ENCODE data around the gene KDM6A.
A peak's percentile ranks its signal among the peaks of the same experiment; 100 is the strongest.
"Not testable (repeated sequence)": the region's sequence is repeated elsewhere in the genome, so short reads cannot be mapped to it uniquely, and the experiment has no call there.

Gene KDM6A

DNA sequence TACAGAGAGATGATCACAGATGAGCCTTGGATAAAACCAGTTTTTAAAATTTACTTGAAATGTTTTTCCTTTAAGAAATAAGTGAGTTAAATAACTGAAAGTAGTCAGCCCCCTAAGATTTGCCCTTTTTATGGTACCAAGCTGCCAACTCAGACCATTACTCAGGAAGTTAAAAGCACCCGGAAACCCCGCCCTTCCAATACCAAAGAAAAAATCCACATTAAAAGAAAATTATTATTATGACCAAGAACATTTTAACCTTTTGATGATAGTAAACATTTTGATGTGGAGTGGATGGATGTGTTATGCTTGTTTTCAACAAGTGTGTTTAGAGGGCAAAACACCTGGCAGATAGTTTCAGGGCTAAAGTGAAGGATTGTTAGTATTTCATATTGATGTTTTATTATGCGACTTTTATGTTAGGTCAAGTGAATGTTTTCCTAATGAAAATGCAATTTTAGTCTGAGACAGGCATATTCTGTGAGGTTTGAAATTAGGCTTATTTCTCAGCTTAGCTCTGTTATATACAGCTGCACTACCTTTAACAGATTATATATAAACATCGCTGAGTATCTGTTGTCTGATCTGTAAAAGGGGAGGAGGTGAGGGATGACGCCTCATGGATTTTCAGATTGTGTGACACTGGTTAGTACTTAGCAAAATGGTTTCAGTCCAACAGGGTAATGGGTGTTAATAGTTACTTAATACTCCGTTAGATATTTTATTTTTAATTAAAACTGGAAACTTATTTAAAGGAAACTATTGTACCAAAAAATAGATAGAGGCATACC, 89.0 kb downstream of the KDM6A start:
- DNase-seq (ENCODE audit: low read depth) = no peak

DNA sequence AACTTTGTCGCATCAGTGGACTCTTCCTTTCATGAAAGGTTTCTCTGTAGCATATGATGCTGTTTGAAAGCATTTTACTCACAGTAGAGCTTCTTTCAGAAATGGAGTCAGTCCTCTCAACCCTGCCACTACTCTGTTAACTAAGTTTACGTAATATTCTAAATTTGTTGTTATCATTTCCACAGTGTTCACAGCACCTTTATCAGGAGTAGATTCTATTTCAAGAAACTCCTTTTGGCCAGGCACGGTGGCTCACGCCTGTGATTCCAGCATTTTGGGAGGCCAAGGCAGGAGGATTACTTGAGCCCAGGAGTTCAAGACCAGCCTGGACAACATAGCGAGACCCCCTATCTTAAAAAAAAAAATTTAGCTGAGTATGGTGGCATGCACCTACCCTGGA, 90.0 kb downstream of the KDM6A start:
- no peak for DNase-seq (ENCODE audit: low read depth)

DNA sequence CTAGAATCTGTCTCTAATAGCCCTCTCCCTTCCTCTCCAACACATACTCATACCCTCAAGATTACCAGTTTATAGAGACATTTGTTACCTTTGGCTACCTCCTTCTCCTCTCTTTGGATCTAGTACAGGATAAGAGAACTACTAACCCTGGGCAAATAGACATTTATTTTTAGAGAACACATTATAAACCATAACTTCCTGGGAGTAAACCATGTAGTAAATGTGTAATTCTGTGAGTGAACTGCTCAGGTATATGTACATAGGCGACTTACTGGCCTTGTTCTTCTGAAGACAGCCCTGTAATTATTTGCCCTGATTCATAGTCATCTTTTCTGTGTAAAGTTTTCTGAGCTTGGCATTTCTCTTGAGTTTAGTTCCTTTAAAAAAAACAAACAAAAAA, 94.2 kb downstream of the KDM6A start:
- DNase-seq (ENCODE audit: low read depth) = no peak

DNA sequence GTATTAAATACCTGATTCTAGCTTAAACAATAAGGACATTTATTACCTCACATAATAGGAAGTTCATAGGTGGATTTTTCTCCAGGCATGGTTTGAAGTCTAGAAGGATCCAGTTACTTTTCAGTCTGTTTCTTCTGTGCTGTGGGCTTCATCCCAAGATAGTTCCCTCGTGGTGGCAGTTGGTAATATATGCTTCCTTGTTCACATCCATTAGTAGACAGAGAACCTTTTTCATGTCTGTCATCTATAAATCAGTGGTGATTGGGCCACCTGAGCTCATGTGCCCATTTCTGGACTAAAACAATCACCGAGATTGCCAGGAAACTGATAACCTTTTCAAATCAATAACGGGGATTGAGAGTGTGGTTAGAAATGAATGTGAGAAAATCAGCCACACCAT, 97.7 kb downstream of the KDM6A start:
- no peak for DNase-seq (ENCODE audit: low read depth)

DNA sequence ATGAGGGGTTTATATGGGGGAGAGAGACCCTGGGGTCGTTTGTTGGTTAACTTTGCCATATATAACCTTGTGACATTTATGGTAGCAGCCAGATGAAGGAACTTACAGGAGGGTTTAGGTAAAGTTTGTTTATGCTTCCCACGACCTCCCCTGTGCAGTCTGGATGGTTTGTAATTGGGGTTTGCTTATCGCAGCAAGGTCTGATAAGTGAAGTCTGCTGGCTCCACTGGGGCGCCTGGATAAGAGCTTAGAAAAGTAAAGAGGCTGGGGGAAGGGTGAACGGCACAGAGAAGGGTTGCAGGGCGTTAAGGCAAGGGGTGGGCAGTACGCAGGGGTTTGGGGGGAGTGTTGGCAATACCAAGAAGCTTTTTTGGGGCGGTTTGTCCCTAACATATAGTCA, 98.7 kb downstream of the KDM6A start:
- peak; percentile 7 for DNase-seq (ENCODE audit: low read depth)

DNA sequence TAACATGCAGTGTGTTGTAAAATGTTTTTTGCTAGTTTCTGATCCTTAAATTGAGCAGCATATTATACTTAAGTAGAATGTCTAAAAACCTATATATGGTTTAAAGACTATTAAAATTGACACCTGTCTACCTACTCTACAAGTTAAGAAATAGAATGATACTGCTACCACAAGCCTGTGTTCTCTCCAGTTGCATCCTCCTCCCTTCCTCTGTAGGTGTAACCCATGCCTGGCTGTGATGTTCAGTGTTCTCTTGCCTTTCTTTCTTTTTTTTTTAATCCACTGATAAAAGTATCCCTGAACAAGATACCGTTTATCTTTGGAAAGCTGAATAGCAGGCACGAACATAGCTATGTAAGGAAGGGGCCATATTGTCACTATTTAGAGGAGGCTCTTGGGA, 99.1 kb downstream of the KDM6A start:
- DNase-seq (ENCODE audit: low read depth) = no peak

DNA sequence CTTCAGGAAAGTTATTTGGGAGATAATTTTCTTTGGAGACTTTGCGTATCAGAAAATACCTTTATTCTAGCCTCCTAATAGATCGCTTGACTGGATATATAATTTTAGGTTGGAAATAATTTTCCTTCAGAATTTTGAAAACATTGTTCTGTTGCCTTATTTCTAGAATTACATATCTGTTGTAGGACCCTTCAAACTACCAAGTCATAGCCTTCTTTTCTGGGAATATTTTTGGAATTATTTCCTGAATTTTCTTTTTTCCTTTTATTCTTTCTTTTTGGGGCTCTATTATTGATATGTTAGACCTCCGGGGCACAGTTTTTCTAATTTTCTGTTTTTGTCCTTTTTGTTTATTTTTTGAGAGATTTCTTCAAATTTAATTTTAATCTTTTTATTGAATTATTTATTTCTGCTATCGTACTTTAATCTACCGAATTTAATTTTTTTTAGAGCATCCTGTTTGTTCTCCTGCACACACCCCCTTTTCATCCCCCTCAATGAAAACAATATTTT, 100.5 kb downstream of the KDM6A start:
- DNase-seq (ENCODE audit: low read depth) = no peak

DNA sequence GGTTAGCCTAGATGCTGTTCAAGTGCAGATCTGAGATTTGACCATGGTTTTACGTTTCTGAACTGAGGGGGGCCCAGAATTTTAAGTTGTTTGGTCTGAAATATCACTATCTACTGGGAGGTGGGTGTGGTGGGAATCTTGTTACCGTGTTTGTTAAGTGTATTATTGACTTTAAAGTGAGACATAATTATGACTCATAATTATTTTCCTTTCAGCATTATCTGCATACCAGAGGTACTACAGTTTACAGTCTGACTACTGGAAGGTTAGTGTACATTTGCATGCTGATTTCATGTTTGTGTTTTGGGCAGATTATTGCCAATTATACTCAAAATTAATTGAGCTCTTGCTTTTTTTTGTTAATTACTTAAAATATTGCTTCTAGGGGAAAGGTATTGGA, 101.5 kb downstream of the KDM6A start:
- DNase-seq (ENCODE audit: low read depth) = no peak

DNA sequence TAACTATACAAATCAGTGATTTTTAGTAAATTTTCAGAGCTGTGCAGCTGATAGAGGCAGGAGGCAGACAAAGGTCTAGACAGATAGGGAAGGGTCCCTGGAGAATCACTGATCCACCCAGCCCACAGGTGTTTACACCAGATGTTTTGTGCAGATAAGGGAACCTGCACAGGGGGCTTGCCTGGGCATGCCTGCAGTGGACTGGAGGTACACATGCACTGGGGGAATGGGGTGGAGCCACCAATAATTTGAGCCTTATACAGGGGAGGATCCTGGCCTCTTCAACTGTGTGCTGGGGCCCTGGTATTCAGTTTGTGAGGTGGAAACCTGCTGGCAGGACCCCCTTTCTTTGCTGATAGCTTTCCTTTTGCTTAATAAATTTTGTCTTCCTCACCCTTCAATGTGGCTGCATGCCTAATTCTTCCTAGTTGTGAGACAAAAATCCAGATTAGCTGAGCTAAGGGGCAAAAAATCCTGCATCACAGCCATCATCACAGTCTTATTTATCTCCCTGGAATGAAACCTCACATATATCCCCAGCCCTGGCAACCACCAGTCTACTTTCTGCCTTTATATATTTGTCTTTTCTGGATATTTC, 102.8 kb downstream of the KDM6A start:
- peak; percentile 7 for DNase-seq (ENCODE audit: low read depth)

DNA sequence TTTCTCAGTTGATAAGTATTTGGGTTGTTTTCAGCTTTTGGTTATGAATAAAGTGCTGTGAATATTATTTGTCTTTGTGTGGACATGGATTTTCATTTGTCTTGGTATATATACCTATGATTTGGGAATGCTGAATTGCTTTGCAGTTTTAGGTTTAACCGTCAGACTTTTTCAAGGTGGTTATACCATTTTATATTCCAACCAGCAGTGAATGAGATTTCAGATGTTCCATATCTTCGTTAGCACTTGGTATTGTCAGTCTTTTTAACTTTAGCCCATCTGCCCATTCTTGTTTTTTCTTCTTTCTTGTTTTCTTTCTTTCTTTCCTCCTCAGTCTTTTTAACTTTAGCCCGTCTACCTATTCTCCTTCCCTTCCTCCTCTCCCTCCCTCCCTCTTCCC, 106.0 kb downstream of the KDM6A start:
- DNase-seq (ENCODE audit: low read depth) = no peak

DNA sequence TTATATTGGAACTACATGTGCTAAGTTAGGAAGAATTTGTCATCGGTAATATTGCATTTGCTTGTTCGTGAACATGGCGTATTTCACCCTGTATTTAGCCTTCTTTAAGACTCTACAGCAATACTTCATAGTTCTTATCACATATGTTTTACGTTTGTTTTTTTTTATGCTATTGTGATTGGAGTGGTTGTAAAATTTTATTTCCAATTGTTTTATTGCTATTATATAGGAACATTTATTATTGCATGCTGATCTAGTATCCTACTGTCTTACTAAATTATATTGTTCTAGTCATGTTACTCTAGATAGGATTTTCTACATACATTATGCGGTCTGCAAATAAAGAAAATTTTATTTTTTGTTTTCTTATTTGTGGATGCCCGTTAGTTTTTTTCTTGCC, 107.4 kb downstream of the KDM6A start:
- no peak for DNase-seq (ENCODE audit: low read depth)

DNA sequence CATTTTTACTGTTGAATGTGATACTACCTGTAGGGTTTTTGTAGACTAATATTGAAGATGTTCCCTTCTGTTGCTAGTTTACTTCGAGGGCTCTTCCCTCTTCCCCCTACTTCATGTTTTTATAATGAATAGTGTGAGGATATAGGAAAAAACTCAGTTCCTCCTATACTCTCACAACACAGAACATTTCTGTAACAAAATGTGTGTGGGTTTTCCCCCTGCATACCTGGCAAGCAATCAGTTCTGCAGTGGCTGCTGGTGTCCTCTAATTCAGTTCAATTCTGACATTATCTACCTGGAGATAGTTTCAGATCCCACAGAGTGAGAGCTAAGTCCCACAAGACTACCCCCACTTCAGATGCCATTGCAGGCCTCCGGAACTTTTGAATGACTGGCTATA, 107.9 kb downstream of the KDM6A start:
- DNase-seq (ENCODE audit: low read depth) = no peak

DNA sequence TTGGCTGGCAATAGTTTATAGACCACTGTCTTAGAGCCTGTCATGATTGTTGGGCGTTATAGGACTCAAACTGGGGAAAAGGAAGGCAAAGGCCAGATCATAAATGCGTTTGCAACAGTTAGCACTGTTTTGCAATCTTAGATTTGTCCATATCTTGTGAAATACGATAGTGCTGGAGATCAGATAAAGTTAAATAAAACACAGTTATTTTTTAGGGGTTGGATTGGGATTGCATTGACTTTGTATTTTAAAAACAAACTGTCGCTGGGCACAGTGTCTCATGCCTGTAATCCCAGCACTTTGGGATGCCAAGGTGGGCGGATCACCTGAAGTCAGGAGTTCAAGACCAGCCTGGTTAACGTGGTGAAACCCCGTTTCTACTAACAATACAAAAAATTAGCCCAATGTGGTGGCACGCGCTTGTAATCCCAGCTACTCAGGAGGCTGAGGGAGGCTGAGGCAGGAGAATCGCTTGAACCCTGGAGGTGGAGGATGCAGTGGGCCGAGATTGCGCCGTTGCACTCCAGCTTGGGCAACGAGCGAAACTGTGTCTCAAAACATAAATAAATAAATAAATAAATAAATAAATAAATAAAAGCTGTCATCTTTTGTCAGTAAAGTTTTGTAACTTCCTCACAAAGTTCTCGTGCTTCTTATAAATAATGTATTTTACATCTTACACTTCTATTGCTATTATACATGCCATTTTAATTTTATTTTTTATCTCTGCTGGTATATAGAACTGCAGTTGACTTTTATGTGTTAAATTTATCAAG, 117.2 kb downstream of the KDM6A start:
- no peak for DNase-seq (ENCODE audit: low read depth)

DNA sequence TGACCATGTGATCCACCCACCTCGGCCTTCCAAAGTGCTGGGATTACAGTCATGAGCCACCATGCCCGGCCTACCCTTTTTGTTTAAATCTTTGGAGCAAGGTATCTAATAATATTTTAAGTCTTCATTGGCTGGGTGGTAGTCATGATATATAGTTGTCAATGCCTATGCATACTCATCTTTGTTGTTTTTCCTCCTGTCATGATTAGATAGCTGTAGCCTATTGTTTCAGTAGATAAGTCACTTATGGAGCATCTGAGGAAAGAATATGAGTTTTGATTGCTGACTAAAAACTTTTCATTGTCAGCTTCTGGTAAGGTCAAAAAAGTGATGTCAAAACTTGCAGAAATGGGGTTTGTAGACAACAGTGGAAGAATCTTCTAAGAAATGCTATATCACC, 119.8 kb downstream of the KDM6A start:
- DNase-seq (ENCODE audit: low read depth) = no peak

DNA sequence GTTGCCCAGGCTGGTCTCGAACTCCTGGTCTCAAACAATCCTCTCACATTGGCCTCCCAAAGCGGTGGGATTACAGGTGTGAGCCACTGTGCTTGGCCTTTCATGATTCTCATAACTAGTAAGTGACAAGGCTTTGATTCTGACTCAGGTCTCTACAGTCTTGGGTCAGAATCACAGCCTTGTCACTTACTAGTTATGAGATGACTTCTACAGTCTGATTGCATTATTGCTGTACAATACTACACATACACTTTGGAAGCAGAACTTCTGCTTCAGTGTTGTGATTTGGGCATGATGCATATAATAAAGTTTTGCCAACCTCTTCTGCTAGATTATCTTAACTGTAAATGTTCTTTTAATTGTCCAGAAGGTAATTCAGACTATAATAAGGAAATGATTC, 123.3 kb downstream of the KDM6A start:
- no peak for DNase-seq (ENCODE audit: low read depth)

DNA sequence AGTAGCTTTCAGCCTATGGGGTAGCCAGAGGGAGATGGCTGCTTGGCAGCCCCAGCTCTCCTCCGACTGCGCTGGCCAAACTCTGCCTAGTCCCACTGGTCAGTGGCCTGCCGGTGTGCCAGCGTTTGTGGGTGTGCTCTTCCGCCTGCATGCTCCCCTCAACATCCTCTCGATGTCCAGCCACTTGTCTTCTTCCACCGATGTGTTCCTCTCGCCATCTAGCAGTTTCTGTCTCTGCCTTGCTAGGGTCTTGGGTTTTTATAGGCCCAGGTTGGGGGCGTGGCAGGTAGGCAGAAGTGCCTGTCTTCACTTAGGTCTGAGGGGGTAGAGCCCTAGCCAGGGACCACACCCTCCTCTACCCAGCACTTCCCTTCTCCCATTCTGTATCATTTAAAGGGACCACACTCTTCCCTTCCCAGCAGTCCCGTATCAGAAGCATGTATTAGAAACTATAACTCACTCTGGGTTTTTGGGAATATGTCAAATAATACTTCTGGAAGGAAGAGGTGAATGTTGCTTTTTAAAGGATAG, 124.4 kb downstream of the KDM6A start:
- peak; percentile 4 for DNase-seq (ENCODE audit: low read depth)

DNA sequence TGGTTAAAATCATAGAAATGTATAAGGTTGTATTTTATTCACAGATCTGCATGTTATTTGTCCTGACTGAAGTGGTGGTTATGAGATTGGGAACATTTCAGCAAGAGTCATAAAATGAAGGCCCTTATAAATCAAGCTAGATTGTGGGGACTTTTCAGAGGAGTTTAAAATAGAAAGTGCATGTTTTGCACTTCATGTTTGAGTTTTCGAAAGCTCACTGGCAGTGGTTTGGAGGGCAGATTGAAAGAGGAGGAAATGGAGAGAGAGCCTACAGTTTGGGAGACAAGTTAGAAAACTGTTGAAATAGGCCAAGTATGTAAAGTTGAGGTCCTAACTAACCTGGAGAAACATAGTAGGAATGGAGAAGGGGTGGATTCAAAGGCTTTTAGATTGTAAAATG, 124.9 kb downstream of the KDM6A start:
- DNase-seq (ENCODE audit: low read depth) = no peak

DNA sequence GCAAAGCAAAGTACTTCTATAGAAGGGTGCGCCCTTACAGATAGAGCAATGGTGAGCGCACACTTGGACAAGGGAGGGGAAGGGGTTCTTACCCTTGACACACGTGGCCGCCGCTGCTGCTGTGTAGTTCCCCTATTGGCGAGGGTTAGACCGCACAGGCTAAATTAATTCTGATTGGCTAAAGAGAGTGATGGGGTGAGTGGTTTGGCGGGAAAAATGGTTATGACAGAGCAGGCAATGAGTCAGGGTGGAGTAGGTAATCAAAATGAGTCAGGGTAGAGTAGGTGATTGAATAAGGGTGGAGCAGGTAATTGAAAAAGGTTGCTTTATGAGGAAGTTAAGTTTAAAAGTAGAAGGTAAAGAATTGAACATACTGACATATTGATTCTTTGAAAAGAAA, 126.2 kb downstream of the KDM6A start:
- not testable (repeated sequence) for DNase-seq (ENCODE audit: low read depth)

DNA sequence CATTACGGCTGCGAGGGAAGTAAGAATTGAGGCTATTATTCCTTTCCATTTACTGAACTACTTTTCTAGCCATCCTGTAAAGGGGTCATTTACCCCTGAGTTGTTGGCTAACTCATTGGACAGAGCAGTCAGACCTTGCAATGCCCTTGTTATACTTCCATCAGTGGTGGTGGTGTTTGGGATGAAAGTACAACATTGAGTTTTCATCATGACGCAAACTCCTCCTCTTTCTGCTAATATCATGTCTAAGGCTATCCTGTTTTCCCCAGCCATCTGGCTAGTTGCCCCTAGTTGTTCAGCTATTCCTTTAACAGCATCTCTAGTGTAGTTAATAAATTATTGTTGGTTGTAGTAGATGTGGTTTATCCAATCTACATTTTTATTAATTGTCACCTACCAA, 126.9 kb downstream of the KDM6A start:
- not testable (repeated sequence) for DNase-seq (ENCODE audit: low read depth)

DNA sequence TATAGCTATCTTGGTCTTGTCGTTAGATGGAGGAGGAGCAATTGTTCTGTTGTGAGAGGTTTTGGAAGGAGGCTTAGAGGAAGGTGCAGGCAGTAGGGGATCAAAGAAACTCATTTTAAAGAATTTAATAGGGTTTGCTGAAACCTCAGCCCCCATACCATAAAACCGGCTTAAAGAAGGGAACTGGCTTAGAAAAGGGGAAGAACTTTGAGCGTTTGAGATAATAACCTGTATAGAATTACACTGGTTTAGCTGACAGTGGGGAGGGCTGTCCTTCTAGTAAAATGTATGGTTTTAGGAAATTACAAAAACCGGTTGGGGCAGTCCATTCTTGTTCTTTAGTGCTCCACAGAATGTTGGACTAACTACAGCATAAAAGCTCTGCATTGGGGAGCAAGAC, 128.1 kb downstream of the KDM6A start:
- no peak for DNase-seq (ENCODE audit: low read depth)

DNA sequence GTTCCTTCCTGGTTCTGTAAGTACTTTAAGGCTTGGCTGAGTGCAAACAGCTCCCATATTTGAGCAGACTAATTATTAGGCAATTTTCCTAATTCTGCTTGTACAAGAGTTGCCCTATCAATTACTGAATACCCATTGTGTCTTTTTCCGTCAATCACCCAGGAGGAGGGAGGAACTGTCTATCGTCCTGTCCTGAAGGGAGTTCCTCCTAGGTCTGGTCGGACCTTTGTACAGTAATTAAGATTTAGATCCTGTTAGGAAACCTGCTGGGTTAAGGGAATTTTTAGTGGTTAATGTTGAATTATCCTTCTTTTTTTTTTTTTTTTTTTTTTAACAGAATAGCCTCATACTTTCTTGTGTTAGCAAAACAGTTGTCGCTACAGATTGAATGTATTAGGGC, 130.1 kb downstream of the KDM6A start:
- no peak for DNase-seq (ENCODE audit: low read depth)

DNA sequence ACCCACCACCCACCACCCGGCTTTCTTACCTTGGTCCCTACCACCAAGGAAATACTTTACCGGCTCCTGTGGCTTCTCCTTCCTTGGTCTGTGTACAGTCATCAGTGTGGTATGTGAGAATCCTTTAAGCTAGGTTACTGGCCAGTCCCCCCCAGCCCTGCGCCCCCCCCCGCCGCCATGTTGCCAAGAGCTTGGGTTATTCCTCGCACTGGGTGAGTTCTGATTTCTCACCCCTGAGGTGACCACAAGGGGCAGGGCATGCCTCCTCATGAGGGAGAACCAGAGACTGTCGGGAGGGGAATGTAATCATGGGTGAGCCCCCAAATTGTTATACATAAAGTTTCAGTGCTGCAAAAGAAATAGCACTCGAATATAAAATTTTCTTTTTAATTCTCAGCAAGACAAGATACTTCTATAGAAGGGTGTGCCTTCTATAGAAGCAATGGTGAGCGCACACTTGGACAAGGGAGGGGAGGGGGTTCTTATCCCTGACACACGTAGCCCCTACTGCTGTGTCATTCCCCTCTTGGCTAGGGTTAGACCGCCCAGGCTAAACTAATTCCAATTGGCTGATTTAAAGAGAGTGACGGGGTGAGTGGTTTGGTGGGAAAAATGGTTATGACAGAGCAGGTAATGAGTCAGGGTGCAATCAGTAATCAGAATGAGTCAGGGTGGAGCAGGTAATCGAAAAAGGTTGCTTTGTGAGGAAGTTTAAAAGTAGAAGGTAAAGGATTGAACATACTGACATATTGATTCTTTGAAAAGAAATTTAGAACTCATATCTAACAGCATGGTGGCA, 133.2 kb downstream of the KDM6A start:
- no peak for DNase-seq (ENCODE audit: low read depth)

Measured in CMK (cell line).